Liver (tissue), 5 donors: ENCODE measurements around the gene ZC3H6. TPM values are rescaled to one million over a fixed set of nuclear protein-coding genes. Genes with fewer than 3 reads are reported as not detected.

Experiments used
- polyA plus RNA-seq, 2 donors: library from polyadenylated mRNA; stranded (reverse) in 1 of 2; unstranded in 1 of 2; fragments of 200-250 nt in 1 of 2; fragments of >200 nt in 1 of 2; fragmentation: Nextera tagmentation in 1 of 2; extraction: Ambion mirVana in 1 of 2; gene quantifications; one replicate each; pipeline versions ENCODE4 v1.2.1 to v1.2.3, GENCODE V29; 2013 to 2015
- small RNA-seq: library from RNA; depleted of rRNA; stranded (forward); fragments of <200 nt; gene quantifications from one replicate; pipeline ENCODE3, GENCODE V24; 2014
- total RNA-seq, 2 donors: library from RNA; depleted of rRNA; stranded (reverse); fragments of >200 nt; gene quantifications; one replicate each; pipeline ENCODE4 v1.2.3, GENCODE V29; 2014
- donor health status: healthy.
- donor health status: healthy.
- donor health status: healthy.

The ZC3H6 gene
- total and polyA plus RNA-seq, 4 donors: 0.32 to 5.8 (median 2.3) TPM

Small RNA genes within 50 kb of the gene (small RNA-seq; reads per million reads assigned to genes)
- gene AC115115.1: not detected

Other genes starting within 250 kb of the ZC3H6 start
- gene TMEM87B, start 220.3 kb upstream of the ZC3H6 start, total RNA-seq: 10 to 100 TPM in 1 of 2 donors, 1 to 10 TPM in 1; 6.4 to 10.1 TPM
- 1 to 10 TPM; 3.6 to 5.5 TPM for gene TMEM87B, start 220.3 kb upstream of the ZC3H6 start, polyA plus RNA-seq
- gene FBLN7, start 137.2 kb upstream of the ZC3H6 start, total RNA-seq: 1 to 10 TPM; 1.6 to 2.1 TPM
- gene FBLN7, start 137.2 kb upstream of the ZC3H6 start, polyA plus RNA-seq: 1 to 10 TPM in 1 of 2 donors, under 1 TPM in 1; 0.60 to 2.4 TPM
- gene ZC3H8, start 20.6 kb upstream of the ZC3H6 start, total RNA-seq: 1 to 10 TPM; 5.7 to 7.2 TPM
- 1 to 10 TPM; 2.4 to 8.9 TPM for gene ZC3H8, start 20.6 kb upstream of the ZC3H6 start, polyA plus RNA-seq
- 10 to 100 TPM in 1 of 2 donors, 1 to 10 TPM in 1; 7.2 to 20.6 TPM for gene RGPD8, start 158.0 kb downstream of the ZC3H6 start, total RNA-seq
- 1 to 10 TPM; 1.5 to 1.7 TPM for gene RGPD8, start 158.0 kb downstream of the ZC3H6 start, polyA plus RNA-seq
- gene TTL, start 206.6 kb downstream of the ZC3H6 start, total RNA-seq: 1 to 10 TPM; 7.2 to 9.5 TPM
- 1 to 10 TPM; 3.6 to 7.0 TPM for gene TTL, start 206.6 kb downstream of the ZC3H6 start, polyA plus RNA-seq